Smooth muscle cell of the brain vasculature (primary cell): ENCODE results near the gene NKIRAS2.
A peak's percentile ranks its signal among the peaks of the same experiment; 100 is the strongest.
"Not testable (repeated sequence)": the region's sequence is repeated elsewhere in the genome, so short reads cannot be mapped to it uniquely, and the experiment has no call there.

ENCODE experiments used
- DNase-seq: peaks from one replicate; pipeline ENCODE4 v3.0.0-alpha.2; 2012; ENCODE audit warnings: low read depth, low spot score

The NKIRAS2 gene

DNA sequence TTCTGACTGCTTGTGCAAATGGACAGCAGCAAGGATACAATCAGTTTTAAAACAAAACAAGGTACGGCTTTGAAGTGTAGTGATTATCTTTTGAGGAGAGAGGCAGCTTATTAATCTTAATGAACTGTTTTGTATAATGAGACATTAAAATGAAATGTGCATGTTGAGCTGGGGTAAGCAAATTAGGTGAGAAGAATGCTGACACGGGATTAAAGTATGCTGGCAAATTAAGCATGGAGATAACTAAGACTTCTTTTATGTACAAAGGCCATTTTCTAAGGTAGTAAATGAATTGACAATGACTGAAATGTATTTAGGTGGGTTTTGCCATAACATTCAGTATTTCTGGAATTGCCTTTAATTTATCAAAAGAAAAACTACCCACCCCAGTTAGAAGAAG, 21.4 kb upstream of the NKIRAS2 start:
- no peak for DNase-seq

DNA sequence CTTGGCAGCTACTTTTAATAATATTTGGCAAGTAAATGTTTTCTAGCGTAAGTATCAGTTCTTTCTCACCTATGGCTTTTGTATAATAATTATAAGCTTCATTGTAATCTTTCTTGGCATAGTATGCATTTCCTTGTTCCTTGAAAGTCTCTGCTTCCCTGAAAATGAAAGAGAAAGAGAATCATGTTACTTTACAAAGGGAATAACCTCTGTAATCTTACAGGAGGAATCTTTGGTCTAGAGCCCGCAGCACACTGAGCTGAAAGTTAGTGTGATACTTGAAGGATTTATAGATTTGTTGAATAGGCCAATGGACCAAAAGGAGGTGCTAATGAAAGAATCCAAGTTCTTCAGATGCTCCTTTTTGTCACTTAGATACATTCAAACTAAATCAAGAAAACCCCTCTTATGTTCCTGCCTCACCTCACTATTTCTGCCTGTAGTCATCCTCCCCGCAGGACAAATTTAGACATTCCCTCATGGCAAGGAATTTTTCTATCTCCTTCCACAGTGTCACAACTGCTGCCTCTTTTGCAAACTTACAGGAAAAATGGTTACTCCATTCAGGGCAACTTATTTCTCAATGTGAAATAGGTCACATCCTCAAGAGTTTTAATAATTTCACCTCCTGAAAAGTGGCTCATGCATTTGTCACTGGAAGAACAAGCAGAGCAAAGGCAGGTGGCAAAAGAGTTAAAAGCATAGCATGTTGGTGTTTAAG, 19.3 kb upstream of the NKIRAS2 start:
- DNase-seq, result no peak

DNA sequence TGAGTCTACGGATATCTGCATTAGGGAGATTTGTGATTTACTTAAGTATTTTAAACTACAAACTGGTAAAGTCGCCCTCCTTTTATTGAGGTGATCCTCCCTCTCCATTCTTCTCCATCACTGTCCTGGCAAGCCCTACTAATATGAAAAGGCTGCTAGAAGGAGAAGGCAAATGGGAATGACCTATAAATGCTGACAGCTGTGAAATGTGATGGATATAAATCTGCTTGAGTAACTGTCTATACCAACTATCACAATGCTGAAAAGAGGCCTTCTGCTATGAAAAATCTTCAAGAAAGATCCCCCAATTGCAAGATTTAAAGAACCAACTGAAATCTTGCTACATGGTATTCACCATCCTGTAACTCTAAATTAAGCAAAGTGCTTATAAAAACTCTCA, 18.2 kb upstream of the NKIRAS2 start:
- no peak for DNase-seq

DNA sequence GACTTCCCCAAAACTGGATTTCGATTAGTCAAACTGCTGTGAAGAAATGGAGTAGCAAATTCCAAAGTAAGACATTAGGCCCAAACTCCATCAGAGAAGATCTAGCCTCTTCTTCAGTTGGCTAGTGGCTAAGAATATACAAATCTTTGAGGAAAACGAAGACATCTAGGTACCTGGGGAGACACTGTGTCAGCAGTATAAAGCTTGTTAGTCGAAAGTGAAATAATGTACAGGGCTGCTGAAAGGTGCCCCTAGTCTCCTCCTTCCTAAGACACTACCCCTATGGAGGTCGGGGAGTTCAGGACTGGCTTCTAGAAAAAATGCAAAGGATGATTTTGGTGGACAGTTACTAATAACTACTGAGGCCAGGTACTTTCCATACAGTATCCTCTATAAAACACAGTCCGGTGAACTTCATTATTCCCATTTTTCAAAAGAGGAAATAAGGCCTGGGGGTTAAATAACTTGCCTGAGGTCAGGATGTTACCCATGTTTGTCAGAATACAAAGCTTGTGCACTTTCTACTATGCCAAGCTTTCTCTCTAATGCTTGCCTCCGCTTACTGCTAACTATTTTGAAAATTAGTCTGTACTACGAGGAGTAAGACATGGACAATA, 17.6 kb upstream of the NKIRAS2 start:
- DNase-seq, result no peak

DNA sequence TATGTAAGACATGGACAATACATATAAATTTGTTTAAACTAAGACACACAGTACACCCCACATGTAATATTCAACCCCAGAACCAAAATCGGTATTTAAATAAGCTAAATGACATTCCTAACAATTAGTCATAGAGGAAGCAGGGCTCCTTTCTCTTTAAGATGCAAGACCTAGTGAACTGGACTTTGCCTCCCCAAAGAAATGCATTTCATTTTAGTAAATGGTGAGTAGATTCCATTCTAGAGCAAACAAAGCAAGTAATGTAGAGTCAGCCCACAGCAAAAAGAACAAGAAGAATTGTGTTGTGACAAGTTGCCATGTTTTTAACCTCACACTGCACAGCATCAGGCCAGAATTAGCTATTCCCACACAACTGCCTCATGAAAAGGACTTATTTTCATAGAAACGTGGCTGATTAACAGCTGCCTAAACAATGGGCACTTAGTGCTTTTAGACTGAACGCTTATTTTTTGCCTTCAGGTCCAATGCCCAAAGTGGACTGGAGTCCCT, 17.0 kb upstream of the NKIRAS2 start:
- no peak for DNase-seq

DNA sequence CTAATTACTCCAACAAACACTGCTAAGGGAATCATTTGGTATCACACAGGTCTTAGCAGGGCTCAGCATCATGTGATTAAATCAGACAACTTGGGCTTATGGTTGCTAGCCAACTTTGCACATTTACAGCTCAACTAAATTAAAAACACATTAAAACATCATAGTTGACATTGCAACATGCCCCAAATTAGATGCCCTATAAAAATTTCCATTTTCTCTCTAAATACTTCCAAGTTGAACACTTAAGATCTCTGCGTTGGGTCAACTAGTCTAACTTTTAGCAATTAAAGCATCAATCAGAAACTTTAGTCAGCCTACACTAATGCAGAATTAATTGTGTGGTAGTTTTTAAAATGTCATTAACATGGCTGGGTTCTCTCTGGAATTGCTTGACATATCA, 14.7 kb upstream of the NKIRAS2 start:
- no peak for DNase-seq

DNA sequence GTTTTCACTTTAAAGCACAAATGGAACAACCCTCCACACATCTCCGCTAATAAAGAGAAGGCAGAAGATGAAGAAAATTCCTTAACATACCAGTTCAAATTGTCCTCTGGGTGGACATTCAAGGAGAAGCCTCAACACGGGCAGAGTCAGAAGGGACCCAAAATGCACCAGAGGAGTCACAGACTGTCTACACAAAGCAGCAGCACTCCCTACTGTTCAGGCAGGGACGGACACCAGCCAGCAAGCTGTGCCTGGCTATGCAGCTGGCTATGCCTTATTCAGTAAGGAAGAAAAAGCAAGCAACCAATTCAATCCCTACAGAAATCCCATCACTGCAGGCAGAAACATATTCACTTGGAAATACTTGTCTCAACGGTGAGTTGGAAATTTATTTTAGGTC, 10.7 kb upstream of the NKIRAS2 start:
- no peak for DNase-seq

DNA sequence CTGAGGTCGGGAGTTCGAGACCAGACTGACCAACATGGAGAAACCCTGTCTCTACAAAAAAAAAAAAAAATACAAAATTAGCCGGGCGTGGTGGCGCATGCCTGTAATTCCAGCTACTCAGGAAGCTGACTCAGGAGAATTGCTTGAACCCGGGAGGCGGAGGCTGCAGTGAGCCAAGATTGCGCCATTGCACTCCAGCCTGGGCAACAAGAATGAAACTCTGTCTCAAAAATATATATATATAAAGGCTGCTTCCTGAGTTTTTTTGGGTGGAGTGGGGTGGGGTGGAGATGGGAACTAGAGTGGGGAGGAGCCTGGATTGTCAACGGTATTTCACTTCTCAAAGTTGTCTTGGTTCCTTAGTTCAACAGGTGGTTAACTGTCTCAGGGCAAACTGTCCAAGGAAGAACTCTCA, 9.6 kb upstream of the NKIRAS2 start:
- not testable (repeated sequence) for DNase-seq

DNA sequence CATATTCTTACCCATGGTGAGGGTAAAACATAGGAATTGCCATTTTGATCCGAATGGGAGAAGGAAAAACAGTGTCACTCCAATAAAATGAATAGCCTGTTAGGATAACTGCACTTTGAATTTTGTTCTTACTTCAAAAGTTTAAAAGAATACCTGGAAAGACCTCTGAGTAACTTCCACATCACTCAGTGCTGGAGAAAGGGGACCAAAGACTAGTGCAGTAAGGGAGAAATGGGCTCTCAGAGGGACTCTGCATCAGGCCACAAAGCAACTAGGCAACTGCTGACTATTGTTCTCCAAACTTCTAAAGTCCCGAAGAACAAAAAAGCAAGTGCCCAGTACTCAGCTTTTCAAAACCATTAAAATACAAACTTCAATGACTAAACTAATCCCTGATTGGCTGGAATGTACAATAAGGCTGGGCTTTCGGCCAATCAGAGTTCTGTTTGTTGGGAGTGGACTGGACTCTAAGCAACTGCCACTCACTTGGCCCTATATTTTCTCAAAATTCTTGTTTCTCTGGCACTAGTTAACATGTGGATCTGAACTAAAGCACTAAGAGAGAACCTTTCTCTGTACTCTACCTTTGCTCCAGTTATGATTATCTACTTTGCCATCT, 8.9 kb upstream of the NKIRAS2 start:
- DNase-seq, result no peak

DNA sequence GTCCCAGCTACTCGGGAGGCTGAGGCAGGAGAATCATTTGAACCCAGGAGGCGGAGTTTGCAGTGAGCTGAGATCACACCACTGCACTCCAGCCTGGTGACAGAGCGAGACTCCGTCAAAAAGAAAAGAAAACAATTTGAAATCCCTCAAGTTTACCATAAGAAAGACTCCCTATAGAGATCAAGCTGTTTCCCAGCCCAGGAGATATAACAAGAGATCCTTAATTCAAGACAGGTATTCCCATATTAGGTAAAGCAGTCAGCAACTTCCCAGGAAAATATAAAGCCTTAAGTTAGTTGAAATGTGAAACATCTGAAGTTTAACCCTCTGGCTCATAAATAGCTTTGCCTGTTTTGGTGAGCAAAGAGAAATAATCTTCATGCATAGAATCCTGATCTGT, 7.5 kb upstream of the NKIRAS2 start:
- DNase-seq, result not testable (repeated sequence)

DNA sequence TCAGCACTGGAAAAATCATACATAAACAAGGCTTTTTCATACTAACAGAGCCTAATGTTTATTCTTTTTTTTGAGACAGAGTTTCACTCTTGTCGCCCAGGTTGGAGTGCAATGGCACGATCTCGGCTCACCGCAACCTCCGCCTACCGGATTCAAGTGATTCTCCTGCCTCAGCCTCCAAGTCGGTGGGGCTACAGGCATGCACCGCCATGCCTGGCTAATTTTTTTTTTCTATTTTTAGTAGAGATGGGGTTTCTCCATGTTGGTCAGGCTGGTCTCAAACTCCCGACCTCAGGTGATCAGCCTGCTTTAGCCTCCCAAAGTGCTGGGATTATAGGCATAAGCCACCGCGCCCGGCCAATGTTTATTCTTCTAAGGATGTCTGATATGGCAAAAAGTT, 6.2 kb upstream of the NKIRAS2 start:
- DNase-seq, result not testable (repeated sequence)

DNA sequence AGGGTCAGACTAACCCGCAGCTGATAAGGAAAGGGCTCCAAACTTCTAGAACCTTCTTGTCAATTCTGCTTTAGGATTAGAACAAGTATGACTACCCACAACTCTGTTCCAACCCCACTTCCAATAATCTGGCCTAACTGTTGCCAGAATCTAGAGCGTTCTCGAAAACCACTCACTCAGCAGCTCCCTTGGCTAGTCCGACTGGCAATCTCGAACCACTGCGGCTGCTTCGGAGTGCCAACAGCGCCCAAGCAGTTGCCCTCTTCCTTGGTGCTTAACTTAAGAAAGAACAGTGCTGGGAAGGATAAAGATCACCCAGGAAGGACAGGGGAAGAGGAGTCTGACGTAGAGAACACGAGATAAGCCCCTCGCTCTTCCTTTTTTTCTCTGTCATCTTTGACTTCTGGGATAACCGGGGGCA, 3.5 kb upstream of the NKIRAS2 start:
- DNase-seq, result no peak

DNA sequence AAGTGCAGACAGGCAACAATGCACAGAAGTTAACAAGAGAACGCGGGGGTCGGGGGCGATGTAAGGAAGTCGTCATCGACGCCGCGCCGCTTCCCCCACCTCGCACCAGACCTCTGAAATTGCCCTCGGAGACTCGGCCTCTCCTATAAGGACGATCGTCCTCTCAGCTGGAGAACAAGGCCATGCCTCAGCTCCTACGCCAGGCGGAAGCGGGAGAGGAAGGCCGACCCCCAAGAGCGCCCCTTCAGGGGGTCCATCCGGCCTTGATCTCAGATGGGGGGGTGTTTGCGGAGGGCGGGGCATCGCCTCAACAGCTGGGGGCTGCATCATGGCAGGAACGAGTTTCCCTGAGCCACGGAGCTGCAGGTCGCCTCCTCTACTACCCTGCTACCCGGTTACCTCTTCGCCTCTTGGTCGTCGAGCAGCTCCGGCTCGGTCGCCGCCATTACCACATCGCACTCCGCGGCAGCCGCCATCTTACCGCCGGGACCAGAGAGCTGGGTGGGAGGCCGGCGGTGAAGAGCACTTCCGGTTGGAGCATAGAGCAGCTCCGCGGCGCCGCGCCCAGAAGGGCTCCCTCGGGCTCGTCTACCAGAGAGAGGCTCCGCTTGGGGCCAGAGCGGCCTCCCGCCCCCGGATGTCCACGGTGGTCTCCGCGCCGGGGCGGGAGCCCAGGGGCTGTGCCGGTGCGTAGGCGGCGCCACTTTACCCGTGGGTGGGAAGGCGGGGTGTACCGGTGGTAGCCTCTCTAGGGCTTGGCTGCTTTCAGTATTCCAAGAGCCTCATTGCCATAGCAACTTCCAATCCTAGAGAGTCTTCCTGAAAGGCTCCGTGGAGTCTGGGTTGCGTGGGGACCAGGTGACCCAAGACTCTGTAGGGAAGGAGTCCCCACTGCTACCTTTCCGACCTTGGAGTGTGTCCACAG, 2.7 kb upstream of the NKIRAS2 start, which contains the start of gene DNAJC7:
Gene DNAJC7 (minus strand): TSS at position 499 of the 925 bp plus-strand sequence. CDS start 23 bp downstream, at position 476.
- peak; percentile 73 for DNase-seq

DNA sequence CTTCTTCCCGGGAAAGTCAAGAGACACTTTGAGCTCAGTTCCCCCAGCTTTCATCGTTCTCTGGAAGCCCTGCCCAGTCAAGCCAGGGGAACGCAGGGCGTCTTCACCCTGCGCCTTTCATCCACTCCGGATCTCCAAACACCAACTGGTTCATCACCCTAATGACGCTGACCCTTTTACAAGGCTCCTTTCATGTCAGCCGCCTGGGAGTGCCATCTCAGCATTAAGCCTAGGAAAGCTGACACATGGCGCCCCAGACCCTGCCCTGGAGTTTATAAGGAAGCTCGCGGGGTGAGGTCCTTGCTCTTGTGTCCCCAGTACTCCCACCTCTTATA, 2.1 kb upstream of the NKIRAS2 start:
- DNase-seq, result no peak

DNA sequence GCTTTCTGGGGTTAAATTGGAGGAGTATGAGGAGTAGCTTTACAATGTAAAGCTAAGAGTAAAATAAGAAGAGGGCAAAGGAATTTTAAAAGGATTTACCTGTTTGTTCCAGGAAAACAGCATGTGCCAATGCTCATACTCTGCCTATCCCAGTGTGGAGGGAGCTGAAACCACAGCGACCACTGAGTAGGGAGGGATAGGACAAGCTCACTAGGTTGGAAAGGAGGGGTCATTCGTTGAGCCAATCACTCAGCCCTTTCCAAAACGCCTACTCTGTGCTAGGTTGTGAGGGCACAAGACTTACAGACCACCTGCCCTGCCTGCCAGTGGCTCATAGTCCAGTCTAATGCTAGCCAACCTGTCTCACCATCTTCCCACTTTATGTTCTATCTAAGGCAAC, 1.6 kb upstream of the NKIRAS2 start:
- no peak for DNase-seq

DNA sequence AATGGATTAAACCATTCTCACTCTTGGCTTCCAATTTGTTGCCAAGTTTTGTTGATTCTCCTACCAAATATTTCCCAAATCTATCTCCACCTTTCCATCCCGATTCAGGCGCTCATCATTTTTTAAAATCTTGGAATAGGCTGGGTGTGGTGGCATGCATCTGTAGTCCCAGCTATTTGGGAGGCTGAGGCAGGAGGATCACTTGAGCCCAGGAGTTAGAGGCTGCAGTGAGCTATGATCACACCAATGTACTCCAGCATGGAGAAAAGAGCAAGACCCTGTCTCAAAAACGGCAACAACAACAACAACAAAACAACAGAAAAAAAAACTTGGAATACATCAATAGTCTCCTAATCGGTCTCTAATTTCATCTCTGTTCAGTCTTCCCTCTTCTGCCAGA, 902 bp upstream of the NKIRAS2 start:
- DNase-seq, result no peak

DNA sequence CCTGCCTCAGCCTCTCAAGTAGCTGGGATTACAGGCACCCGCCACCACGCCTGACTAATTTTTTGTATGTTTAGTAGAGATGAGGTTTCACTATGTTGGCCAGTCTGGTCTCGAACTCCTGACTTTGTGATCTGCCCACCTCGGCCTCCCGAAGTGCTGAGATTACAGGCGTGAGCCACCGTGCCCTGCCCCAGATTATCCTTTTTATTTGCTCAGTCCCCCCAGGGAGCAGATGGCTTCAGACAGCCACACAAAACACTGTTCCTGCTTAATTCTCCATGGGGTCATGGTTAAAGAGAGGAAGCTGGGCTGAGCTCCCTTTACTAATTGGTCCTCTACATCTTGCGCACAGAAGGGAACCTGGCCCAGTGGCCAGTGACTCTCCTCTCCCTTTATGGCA, 955 bp downstream of the NKIRAS2 start:
- not testable (repeated sequence) for DNase-seq

DNA sequence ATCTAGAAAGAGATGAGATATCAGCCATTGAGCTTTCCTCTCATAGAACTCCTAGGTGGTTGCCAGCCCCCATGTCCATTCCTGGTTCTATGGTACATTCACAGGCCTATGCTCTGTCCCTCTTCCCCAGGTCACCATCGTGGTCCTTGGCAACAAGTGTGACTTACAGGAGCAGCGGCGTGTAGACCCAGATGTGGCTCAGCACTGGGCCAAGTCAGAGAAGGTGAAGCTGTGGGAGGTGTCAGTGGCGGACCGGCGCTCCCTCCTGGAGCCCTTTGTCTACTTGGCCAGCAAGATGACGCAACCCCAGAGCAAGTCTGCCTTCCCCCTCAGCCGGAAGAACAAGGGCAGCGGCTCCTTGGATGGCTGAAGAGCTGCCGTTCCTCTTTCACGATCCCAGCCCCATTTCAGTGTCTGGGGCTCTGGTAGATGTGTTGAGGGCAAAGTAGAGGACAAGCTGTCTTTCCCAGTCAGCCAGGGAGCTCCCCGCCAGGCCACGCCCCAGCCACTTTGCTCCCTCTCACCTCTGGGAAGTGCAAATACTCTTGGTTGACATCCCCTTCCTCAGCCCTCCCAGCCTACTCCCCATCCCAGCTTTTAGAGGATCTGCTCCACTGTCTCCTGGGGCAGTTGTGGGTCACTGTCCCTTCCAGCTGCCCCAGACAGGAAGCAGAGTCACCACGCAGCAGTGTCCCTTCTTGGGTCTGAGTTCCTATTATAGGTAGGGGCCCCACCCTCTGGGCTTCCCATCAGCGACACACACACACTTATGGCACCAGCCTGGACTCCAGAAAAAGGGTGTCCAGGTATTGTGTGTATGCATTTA, 3.8 kb downstream of the NKIRAS2 start:
- DNase-seq, result no peak

DNA sequence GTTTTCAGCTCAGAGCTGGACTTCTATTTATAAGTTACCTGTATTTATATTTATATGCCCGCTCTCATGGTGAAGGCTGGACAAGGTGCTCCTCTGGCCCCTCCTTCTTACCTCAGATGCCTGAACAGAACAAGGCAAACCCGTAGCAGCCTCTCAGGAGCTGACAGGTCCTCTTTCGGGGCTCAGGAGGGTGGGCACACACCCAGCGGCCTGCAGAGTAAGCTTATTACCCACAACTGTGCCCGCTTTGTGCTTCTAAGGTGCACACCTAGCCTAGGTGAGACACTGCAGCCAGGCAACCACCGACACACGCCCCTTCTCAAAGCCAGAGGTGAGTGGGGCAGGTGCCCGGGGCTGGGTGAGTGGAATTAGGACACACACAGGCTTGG, 5.3 kb downstream of the NKIRAS2 start:
- no peak for DNase-seq

DNA sequence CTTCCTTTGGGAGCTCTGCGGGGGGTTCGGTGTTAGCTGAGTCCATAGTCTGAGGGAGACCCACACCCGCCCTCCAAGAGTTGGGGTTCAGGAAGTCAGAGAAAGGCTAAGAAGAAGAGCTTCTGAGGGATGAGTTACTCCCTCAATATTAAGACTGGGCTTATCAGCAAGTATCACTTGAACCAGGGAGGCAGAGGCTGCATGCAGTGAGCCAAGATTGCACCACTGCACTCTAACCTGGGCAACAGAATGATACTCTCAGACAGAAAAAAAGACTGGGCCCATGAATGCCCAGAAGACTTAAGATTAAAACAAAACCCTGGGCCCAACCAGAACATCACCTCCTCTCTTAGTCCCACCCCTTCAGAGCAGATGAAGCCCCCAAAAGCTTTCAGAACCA, 6.0 kb downstream of the NKIRAS2 start:
- DNase-seq, result no peak
